NCI-H1048 (cell line): Measurements from ENCODE around the gene GSTM4.

Experiments used
- DNase-seq: peaks from one replicate; lab custom pipeline; 2025; lab: John Stamatoyannopoulos, UW

GSTM4 gene

GRCh38 chr1:109625176-109625575, 30.7 kb upstream of the GSTM4 start:
- no peak for DNase-seq

- DNase-seq: no peak
Observed at GRCh38 chr1:109625601-109626560, 30.0 kb upstream of the GSTM4 start.

- no peak for DNase-seq
Observed at GRCh38 chr1:109626682-109627408, 29.1 kb upstream of the GSTM4 start.

- no peak for DNase-seq
Observed at GRCh38 chr1:109627692-109628399, 28.1 kb upstream of the GSTM4 start.

GRCh38 chr1:109628540-109629321, 27.2 kb upstream of the GSTM4 start:
- no peak for DNase-seq

GRCh38 chr1:109629372-109630030, 26.4 kb upstream of the GSTM4 start:
- no peak for DNase-seq

GRCh38 chr1:109630081-109630897, 25.6 kb upstream of the GSTM4 start:
- DNase-seq: no peak

GRCh38 chr1:109630898-109631512, 24.9 kb upstream of the GSTM4 start:
- DNase-seq: no peak

GRCh38 chr1:109631513-109632505, 24.1 kb upstream of the GSTM4 start:
- DNase-seq: no peak

GRCh38 chr1:109632671-109633346, 23.1 kb upstream of the GSTM4 start:
- DNase-seq: no peak

- no peak for DNase-seq
Observed at GRCh38 chr1:109634292-109634691, 21.6 kb upstream of the GSTM4 start.

GRCh38 chr1:109634771-109635750, 20.8 kb upstream of the GSTM4 start:
- no peak for DNase-seq

- no peak for DNase-seq
Observed at GRCh38 chr1:109635862-109636200, 20.1 kb upstream of the GSTM4 start.

- no peak for DNase-seq
Observed at GRCh38 chr1:109636201-109636952, 19.5 kb upstream of the GSTM4 start.

GRCh38 chr1:109637446-109637845, 18.5 kb upstream of the GSTM4 start:
- DNase-seq: no peak
